GM21515 (cell line): ENCODE measurements around the gene SELENOO.

Source experiments
- ATAC-seq: cut with Tn5 transposase; IDR thresholded peaks from one replicate; pipeline ENCODE4 v1.9.1; 2021; ENCODE audit not compliant: unreplicated experiment

SELENOO gene

GRCh38 chr22:50264946-50265669, 64.3 kb downstream of the SELENOO start:
- ATAC-seq = no peak

GRCh38 chr22:50266994-50267393, 66.2 kb downstream of the SELENOO start:
- no peak for ATAC-seq
